ENCODE results near the gene FBXO5.
"Not testable (repeated sequence)": the region's sequence is repeated elsewhere in the genome, so short reads cannot be mapped to it uniquely, and the experiment has no call there.

The FBXO5 gene

DNA sequence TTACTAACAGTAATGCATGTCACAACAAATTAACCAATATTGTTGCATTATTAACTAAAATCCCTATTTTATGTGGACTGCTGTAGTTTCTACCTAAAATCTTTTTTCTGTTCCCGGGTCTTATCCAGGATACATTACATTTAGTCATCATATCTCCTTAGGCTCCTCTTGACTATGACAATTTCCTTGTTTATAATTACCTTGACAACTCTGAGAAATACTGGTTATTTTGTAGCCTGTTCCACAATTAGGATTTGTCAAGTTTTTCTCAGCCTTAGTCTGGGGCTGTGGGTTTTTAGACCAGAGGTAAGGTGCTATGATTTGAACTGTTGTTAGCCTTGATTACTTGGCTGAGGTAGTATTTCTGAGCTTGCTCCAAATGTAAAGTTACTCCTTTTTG is 3.7 kb downstream of the FBXO5 start:
- Mint-ChIP-seq H3K27me3 (no peaks in the 10 kb centered on the region), H3K9me3 (no peaks in the 10 kb centered on the region), H3K27ac (no peak overlapping the region), H3K4me1 (peaks cover 40% of the 10 kb centered on the region), H3K4me3 (no peak overlapping the region)
- DNase-seq, result no peak
- no peak for ATAC-seq

DNA sequence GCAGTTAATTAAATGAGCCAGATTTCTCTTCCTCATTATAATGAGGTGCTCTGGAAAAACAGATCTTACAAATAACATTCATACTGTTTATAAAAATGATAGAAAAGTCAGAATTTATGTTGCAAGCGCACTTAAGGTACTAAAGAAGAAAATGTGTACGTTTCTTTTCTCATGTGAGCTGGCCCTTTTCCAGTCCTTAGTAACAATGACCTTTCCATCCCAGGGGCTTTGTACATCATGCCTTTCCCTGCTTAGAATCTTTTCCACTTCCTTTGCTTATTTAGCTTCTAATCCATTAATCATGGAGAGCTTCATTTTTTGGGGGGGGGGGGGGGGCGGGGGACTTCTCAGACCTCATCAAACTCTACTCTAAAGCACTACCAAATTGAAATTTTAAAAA is 4.8 kb downstream of the FBXO5 start:
- DNase-seq (no peak), ATAC-seq (no peak)
- no peaks in the 10 kb centered on the region for H3K27me3 Mint-ChIP-seq
- H3K27ac Mint-ChIP-seq, result no peak overlapping the region
- peaks cover 40% of the 10 kb centered on the region for H3K4me1 Mint-ChIP-seq
- no peak overlapping the region for H3K4me3 Mint-ChIP-seq
- no peaks in the 10 kb centered on the region for H3K9me3 Mint-ChIP-seq

DNA sequence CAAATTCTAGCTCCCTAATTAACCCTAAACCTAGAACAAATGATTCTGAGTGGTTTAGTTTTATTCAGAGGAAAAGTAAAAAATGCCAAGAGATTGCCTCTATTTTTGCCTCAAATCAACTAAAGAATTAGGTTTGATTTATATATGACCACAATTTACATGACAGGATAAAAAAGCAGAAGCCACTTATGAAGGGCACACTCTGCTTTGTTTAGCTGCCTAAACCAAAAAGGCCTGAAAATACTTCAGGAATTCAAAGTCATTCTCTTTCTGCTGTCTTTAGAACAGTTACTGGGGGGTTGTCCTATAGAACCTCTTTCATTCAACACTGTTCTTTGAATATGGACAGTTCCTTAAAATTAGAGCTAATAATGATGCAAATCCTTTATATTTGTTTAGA is 5.3 kb downstream of the FBXO5 start:
- Mint-ChIP-seq H3K9me3 (no peaks in the 10 kb centered on the region), H3K4me3 (no peak overlapping the region), H3K27me3 (no peaks in the 10 kb centered on the region), H3K27ac (no peak overlapping the region), H3K4me1 (peaks cover 40% of the 10 kb centered on the region)
- ATAC-seq (no peak), DNase-seq (no peak)

DNA sequence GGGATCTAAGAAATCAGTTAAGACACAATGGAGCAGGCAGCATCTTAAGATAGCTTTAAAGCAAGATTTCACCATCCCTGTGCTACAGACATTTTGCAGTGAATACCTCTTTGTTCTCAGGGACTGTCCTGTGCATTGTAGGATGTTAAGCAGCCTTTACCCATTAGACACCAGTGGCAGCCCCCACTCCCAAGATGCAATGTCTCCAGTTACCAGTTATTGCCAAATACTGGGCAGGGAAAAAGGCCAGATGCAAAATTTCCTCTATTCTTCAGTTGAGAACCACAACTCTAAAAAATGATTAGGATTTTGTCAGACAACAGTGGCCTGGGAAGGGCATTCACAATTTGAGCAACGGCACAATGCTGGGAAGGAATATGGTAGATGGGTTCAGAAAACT is 6.1 kb downstream of the FBXO5 start:
- H3K4me3 Mint-ChIP-seq, result no peak overlapping the region

DNA sequence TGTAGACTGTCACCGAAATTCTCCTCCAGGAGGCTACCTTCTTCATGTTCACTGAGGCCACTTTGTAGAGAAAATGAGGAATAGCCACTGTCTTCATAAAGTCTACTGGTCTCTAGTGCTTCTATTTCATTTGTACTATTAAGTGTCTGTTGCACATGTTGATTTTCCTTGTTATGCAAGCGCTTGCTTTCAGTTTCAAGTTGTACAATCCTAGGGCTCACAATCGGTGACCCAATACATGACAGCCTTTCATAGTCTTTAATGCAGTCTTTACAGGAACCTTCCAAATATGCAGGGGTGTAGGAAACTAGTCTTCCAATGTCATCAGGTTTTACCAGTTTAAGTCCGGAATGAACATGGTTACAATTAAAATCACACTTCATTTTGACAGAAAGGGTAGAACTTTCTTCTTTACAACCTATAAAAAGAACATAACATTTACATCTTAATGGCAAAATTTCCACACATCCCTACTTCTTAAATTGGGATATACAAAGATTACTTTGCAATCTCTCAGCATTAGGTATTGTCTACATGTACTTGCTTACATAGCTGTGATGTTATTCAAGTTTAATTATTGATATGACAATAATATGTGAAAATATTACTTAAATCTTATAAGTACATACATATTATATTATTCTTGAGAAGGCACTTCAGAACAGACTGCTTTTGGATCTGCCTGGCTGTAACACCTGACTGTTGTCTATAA is 7.5 kb downstream of the FBXO5 start:
- H3K27ac Mint-ChIP-seq, result no peak overlapping the region
- peak; percentile 72 for ATAC-seq
- no peaks in the 10 kb centered on the region for H3K27me3 Mint-ChIP-seq
- no peaks in the 10 kb centered on the region for H3K9me3 Mint-ChIP-seq
- no peak for DNase-seq
- peak overlapping the region; percentile 50 to 57 for H3K4me3 Mint-ChIP-seq
- H3K4me1 Mint-ChIP-seq, result peaks cover 30% of the 10 kb centered on the region

More for the DNA sequence above, 6.1 kb downstream of the FBXO5 start:
- no peak for ATAC-seq
- Mint-ChIP-seq H3K9me3 (no peaks in the 10 kb centered on the region), H3K27me3 (no peaks in the 10 kb centered on the region), H3K27ac (no peak overlapping the region), H3K4me1 (peaks cover 40% of the 10 kb centered on the region)
- DNase-seq, result no peak

DNA sequence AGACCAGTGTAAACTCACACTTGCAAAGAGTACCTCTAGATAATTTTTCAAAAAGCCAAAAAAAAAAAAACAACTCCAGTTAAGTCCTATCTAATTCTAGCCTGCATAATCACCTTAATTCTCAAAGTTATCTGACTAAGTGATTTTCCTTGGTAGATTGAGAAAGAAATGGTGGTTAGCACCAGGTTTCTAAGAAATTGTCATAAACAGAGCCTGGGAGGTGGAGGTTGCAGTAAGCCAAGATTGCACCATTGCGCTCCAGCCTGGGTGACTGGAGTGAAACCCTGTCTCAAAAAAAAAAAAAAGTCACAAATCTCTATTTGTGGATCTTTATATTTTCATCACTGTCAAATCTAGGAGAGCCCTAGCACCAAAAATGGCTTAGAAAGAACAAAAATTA is 8.9 kb downstream of the FBXO5 start:
- Mint-ChIP-seq H3K4me1 (peaks cover 23% of the 10 kb centered on the region), H3K27me3 (no peaks in the 10 kb centered on the region), H3K9me3 (peaks cover 5 to 7% of the 10 kb centered on the region in 2 donors), H3K4me3 (no peak overlapping the region), H3K27ac (no peak overlapping the region)
- DNase-seq (no peak), ATAC-seq (no peak)

DNA sequence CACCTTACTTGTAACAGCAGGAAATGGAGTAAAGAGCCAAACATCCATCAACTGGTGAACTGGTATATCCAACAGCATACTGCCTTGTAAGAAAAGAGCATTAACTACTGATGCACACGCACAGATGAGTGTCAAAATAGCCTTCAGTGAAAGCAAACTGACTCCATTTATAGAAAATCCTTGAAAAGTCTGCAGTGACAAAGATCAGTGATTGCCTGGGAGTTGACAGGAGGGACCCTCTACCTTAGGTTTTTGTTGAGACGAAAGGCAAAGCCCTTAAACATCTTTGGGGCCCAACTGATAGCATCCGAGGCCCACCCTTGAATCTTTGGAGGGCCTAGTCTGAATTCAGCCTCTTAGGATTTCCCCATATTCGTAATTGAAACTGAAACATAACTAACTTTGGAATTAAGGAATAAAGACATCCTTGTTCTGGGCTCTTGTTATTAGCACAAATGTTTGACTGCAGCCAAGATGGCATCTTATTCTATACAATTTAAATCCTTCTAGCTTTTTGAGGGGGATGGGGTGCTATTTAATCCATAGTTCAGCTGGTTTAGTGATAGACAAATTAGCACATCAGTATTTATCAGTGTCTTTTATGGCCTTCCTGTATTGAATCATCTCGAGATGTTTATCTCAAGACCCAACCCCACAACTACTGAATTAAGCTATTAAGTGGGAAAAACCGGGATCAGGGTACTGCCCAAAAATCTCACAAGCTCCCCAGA is 13.0 kb downstream of the FBXO5 start:
- Mint-ChIP-seq H3K4me1 (peaks cover 1% of the 10 kb centered on the region), H3K9me3 (peaks cover 8 to 33% of the 10 kb centered on the region in 2 donors), H3K27me3 (no peaks in the 10 kb centered on the region), H3K4me3 (no peak overlapping the region), H3K27ac (no peak overlapping the region)
- ATAC-seq (no peak), DNase-seq (no peak)

DNA sequence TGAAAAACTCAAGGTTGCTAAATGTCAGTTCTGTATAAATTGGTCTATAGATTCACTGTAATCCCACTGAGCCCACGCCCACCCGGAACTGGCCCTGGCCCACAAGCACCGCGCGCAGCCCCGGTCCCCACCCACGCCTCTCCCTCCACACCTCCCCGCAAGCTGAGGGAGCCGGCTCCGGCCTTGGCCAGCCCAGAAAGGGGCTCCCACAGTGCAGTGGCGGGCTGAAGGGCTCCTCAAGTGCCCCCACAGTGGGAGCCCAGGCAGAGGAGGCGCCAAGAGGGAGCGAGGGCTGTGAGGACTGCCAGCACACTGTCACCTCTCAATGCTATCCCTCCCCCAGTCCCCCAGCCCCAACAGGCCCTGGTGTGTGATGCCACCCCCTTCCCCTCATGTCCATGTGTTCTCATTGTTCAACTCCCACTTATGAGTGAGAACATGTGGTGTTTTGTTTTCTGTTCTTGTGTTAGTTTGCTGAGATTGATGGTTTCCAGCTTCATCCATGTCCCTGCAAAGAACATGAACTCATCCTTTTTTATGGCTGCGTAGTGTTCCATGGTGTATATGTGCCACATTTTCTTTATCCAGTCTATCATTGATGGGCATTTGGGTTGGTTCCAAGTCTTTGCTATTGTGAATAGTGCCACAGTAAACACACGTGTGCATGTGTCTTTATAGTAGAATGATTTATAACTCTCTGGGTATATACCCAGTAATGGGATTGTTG is 16.5 kb downstream of the FBXO5 start:
- H3K27me3 Mint-ChIP-seq, DNase-seq, H3K4me3 Mint-ChIP-seq, H3K27ac Mint-ChIP-seq, H3K4me1 Mint-ChIP-seq, ATAC-seq: not testable (repeated sequence)
- H3K9me3 Mint-ChIP-seq, result peaks cover 8 to 33% of the 10 kb centered on the region in 2 donors

DNA sequence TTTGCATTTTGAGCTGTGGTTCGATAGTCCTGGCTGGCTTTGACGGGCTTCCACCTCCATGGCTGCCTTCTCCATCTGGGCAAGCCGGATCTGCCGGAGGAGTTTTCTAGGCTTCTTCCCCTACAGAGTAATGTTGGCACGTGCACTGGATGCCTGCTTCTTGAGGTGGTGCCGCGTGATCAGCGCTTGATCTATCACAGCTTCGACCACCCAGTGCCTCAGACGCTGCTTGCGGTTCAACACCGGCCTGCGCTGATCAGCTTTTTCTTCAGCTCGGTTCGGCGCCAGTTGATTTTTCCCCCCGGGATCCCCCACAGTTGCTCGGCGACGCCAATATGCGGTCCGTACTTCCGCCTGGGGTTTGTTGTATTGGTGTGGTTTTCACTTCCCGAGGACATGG is 23.5 kb downstream of the FBXO5 start:
- DNase-seq (no peak), ATAC-seq (no peak)
- Mint-ChIP-seq H3K27me3 (peaks cover 16% of the 10 kb centered on the region), H3K27ac (no peak overlapping the region), H3K4me1 (no peaks in the 10 kb centered on the region), H3K9me3 (no peaks in the 10 kb centered on the region), H3K4me3 (no peak overlapping the region)

DNA sequence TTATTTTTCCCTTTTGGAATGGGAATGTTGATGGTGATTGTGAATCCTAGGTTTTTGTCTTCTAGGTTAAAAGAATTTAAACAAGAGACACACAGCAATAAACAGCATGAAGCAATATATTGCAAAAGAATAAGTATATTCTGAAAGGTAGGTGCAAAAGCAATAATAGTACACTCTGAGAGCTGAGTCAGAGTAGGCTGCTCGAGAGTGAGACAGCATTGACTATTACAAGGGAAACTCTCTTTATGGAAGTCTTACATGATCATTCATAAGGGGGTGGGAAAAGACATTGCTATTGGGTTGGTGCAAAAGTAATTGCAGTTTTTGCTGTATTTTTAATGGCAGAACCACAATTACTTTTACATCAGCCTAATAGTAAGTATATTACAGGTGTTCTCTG is 25.0 kb downstream of the FBXO5 start:
- ATAC-seq (no peak), DNase-seq (no peak)
- Mint-ChIP-seq H3K4me1 (no peaks in the 10 kb centered on the region), H3K27me3 (peaks cover 16% of the 10 kb centered on the region), H3K27ac (no peak overlapping the region), H3K9me3 (no peaks in the 10 kb centered on the region), H3K4me3 (no peak overlapping the region)

DNA sequence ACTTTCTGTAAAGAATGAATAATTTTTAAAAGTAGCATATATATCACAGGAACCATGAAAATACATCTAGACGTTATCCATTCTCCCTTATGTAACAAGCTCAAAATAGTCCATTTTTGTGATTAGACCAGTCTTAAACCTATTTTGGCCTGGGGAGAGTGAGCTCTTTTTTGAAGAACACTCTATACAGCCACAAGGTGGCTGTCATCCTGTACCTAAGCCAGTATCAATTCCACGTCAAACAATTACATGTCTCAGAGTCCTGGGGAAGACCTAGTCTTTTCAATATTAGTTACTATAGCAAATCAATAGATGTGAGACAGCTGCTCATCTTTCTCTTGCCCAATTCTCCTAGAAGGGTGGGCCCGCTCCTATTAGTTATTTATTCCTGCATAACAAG is 28.4 kb downstream of the FBXO5 start:
- H3K4me3 Mint-ChIP-seq, result no peak overlapping the region
- no peaks in the 10 kb centered on the region for H3K9me3 Mint-ChIP-seq
- H3K4me1 Mint-ChIP-seq, result peaks cover 7% of the 10 kb centered on the region
- DNase-seq (no peak), ATAC-seq (no peak)
- H3K27ac Mint-ChIP-seq, result no peak overlapping the region
- peaks cover 10% of the 10 kb centered on the region for H3K27me3 Mint-ChIP-seq

DNA sequence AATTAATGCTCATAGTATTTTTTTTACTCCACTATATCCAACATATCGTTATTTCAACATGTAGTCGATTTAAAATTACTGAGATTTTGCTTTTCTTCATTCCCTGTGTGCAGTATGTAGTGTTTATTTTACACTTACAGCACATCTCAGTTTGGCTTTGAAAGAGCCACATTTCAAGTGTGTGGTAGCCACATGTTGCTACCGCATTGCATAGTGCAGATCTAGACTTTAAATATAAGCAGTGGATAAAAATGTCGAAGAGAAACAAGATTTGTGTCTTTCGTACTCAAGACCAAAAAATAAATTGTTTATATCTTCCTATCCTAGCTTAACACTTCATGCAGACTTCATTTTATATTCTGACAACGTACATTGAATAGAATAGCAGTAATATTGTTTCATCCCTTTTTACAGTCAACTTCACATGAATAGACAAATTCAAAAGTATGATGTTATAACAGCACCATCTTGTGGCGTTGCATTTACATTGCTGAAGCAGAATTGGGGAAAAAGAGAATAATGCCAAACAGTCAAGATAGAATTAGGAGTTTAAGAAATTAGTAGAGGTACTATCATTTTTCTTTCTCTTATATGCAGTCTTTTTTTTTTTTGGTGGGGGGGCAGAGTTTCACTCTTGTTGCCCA is 29.9 kb downstream of the FBXO5 start:
- no peak for ATAC-seq
- H3K27me3 Mint-ChIP-seq, result peaks cover 10% of the 10 kb centered on the region
- no peak overlapping the region for H3K4me3 Mint-ChIP-seq
- H3K4me1 Mint-ChIP-seq, result peaks cover 7% of the 10 kb centered on the region
- no peak overlapping the region for H3K27ac Mint-ChIP-seq
- no peak for DNase-seq
- no peaks in the 10 kb centered on the region for H3K9me3 Mint-ChIP-seq

DNA sequence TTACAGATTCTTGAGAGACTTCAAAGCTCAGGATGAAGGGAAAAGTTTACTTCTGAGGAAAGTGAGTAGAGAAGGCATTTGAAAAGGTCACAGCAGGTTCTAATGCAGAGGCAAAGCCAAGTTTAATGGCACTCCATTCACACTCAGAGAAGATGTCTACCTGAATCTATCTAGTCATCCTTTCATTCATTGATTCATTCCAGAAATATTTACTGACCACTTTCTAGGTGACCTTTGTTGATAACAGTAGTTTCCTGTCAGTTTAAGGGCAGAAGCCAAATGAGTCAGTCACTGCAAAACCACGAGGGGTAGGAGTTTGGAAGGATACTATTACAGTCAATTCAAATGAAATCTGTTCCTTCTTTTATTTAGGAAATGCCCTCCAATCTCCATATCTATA is 30.8 kb downstream of the FBXO5 start:
- Mint-ChIP-seq H3K9me3 (no peaks in the 10 kb centered on the region), H3K27ac (no peak overlapping the region), H3K27me3 (peaks cover 16% of the 10 kb centered on the region), H3K4me1 (peaks cover 7% of the 10 kb centered on the region), H3K4me3 (no peak overlapping the region)
- ATAC-seq (peak; percentile 75), DNase-seq (no peak)

DNA sequence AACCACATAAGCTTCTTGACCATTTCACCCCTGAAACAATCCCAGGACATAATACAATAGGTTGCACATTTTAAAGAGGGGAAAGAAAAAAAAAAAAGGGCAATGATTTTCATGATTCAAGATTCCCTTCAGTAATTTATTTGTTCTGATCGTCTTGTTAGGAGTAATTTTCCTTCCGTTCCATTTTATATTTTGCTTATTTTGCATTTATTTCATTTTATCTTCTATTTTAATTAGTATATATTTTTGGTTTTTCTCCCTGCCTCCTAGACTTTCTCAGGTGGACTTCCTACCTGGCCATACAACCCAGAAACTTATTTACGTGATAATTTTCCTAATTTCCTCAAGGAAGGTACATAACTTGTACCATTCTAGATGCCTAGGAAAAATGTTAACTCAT is 32.6 kb downstream of the FBXO5 start:
- H3K27ac Mint-ChIP-seq, result no peak overlapping the region
- DNase-seq (no peak), ATAC-seq (no peak)
- H3K4me1 Mint-ChIP-seq, result peaks cover 7% of the 10 kb centered on the region
- H3K9me3 Mint-ChIP-seq, result no peaks in the 10 kb centered on the region
- H3K27me3 Mint-ChIP-seq, result peaks cover 10% of the 10 kb centered on the region
- H3K4me3 Mint-ChIP-seq, result no peak overlapping the region

DNA sequence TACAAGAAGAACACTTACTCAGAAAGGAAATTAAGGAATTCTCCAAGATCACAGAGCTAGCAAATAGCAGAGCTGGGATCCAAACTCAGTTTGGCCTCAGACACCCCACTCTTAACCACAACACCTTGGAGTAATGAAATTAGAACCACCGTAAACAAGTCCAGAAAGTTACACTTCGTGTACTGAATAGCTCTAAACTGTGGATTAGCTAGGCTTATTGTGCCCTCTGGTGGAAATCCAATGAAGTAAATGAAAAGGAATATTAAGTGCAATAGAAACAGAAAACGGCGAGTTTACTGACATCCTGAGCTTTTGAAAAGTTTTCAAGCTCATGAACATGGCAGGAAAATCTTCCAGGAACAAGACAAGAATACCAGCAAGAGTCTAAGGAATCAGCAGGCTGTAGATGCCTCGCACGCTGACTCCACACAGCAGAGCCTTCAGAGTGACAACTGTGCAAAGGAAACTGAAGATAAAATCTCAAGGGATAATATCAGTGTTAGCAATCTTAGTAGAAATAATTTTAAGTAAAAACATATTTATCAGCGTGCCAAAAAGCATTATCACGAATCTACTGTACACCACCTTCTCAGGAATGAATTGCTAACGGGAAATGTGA is 34.6 kb downstream of the FBXO5 start:
- Mint-ChIP-seq H3K27ac (no peak overlapping the region), H3K4me3 (peak overlapping the region in 1 of 2 donors; percentile 16), H3K9me3 (no peaks in the 10 kb centered on the region), H3K4me1 (peaks cover 7% of the 10 kb centered on the region), H3K27me3 (peaks cover 10% of the 10 kb centered on the region)
- peak; percentile 79 for ATAC-seq
- peak in 1 of 2 donors; percentile 13 for DNase-seq
